ENCODE measurements around the gene KSR1.

The KSR1 gene

DNA sequence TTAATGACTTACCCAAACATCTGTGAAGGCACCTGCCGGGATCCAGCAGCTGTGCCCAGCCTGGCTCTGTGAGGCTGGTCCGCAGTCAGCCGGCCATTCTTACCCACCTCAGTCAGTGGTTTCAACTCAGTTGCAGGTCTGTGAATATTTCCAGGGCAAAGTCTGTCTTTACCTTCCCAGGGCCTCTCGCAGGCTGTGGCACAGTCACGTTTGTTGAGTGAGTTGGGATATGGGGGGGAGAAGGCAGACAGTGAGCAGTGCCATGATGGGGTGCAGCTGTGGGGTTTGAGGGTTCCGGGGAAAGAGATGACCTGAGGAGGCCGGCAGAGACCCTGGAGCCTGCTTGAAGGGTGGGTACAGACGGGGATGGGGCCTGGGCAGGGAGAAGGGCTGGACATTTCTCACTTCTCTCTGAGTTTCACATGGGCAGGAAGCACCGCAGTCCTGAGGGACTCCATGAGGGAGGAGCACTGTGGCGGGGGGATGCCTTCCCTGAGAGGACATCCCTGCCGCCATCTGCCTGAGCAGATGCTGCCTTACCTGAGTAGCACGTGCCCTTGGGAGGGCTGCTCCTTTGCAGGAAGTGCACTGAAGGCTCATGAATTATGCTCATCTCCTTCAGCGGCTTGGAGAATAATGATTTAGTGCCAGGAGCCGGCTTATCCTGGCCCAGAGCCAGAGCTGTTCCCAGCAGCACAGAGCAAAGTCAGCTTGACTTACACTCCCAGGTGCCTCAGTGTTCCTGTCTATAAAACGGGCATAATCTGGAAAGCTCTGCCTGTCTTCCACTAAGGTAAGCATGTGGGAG is 48.1 kb downstream of the KSR1 start:
- no peak overlapping the region for H3K4me3 ChIP-seq (ENCODE audit: low read depth, low read length)
- TF ChIP-seq, protein P1, sequence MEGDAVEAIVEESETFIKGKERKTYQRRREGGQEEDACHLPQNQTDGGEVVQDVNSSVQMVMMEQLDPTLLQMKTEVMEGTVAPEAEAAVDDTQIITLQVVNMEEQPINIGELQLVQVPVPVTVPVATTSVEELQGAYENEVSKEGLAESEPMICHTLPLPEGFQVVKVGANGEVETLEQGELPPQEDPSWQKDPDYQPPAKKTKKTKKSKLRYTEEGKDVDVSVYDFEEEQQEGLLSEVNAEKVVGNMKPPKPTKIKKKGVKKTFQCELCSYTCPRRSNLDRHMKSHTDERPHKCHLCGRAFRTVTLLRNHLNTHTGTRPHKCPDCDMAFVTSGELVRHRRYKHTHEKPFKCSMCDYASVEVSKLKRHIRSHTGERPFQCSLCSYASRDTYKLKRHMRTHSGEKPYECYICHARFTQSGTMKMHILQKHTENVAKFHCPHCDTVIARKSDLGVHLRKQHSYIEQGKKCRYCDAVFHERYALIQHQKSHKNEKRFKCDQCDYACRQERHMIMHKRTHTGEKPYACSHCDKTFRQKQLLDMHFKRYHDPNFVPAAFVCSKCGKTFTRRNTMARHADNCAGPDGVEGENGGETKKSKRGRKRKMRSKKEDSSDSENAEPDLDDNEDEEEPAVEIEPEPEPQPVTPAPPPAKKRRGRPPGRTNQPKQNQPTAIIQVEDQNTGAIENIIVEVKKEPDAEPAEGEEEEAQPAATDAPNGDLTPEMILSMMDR (IDR thresholded peaks at IDR 0.05; ENCODE audit: borderline replicate concordance, insufficient read depth, low read depth, low read length) = no peak

DNA sequence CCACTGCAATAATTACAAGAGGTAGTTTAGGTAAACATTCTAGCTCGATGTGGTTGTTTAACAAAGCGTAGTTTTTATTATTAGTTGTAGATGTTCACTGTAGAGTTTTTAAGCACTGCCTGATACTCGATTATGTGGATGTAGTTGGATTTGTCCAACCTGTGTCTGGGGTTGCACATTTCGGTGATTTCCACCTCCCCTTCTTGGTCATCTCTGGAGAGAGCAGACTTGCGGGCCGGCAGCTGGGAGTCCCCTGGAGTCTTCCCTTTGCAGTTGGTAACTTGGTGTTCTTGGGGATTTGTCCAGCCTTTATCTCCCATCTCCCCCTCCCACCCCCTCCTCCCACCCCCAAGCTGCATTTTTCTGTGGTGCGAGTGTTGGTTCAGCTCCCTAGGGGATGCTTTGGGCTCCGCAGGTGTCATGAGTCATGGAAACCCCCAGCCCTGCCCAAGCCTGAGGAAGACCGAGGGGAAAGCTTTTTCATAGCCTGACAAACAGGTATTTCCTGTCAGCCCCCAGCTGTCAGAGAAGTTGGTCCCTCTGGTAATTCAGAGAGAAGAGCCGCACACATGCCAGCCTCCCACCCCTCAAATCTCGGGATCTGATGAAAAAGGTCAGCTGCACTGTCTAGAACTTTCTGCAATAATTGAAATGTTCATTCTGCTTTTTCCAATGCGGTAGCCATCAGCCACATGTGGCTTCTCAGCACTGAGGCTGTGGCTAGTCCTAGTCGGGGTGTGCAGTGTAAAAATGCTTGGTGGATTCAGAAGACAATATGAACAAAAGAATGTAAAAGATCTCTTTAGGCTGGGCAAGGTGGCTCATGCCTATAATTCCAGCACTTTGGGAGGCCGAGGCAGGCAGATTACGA is 50.3 kb downstream of the KSR1 start:
- TF ChIP-seq, protein P1 (IDR thresholded peaks at IDR 0.05; ENCODE audit: borderline replicate concordance, insufficient read depth, low read depth, low read length) = no peak
- H3K4me3 ChIP-seq (ENCODE audit: low read depth, low read length) = no peak overlapping the region

DNA sequence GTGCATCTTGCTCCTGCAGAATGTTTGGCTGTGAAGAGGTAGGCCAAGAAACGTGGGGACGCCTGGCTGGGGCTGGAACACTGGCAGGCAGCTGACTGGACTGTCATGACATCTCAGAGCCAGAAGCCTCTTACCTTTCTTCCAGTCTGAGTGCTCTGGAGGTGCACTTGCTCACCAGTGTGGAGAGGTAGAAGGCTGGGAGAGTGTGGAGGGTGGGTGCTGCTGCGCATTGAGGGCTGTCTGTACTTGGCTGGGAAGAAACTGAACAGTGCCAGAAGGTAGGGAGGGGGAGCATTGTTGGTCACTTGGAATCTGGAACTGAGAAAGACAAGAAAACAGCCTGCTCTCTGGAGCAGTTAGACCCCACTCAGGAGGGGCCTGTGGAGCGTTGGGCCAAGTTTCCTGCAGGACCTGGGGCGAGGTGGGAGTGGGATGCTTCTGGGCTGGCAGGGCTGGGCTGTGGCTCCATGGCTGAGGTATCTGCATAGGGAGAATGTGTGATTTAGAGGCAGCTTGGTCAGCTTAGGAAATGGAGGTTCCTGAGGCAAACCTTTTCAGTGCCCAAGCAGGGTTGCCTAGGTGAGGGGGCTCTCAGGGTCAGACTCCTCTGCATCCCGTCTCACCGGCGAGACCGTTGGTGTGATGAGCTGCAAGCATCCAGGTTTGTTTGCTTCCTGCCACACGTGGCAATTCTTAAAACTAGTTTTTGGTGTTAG is 55.1 kb downstream of the KSR1 start:
- no peak overlapping the region for H3K4me3 ChIP-seq (ENCODE audit: low read depth, low read length)
- TF ChIP-seq, protein P1 (IDR thresholded peaks at IDR 0.05; ENCODE audit: borderline replicate concordance, insufficient read depth, low read depth, low read length) = no peak

DNA sequence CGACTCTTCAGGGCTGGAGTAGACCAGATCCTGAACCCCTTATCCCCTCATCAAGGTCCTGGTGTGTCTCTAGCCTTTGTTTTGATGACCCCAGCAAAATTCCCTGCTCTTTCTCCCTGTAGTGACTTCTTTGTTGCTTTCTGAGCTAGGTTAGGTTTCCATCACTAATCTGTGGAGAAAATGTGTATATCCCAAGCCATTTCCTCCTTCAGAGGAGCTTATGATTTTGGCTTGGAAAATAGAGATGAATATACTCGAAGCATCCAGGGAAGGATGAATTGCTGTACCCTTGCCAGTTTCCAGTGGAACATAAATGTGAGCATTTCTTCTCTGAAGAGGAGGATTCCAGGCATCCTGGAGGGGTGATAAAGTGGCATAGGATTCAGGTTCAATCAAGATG is 55.8 kb downstream of the KSR1 start:
- TF ChIP-seq, protein P1 (IDR thresholded peaks at IDR 0.05; ENCODE audit: borderline replicate concordance, insufficient read depth, low read depth, low read length) = no peak

DNA sequence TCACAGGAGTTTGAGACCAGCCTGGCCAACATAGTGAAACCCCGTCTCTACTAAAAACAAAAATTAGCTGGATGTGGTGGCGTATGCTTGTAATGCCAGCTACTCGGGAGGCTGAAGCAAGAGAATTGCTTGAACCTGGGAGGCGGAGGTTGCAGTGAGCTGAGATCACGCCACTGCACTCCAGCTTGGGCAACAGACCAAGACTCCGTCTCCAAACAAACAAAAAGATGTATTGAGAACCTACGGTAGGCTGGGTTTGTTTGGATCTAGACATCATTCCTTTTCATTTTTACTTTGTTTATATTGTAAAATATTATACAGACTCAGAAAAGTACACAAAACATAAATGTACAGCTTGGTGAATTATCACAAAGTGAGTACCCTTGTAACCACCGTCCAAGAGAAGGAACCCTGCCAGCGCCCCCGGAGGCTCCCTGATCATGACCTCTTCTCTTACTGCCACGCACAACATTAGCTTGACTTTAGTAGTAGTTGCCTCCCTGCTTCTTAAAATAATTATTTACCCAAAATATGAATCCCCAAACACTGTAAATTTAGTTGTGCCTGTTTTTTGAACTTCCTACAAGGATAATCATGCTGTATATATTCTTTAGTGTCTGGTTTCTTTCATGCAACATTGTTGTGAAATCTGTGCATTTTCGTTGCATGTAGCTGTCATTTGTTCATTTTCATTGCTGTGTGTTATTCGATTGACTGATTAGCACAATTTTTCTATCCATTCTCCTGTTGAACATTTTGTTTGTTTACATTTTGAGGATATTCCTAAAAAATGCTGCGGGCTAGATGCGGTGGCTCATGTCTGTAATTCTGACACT is 56.5 kb downstream of the KSR1 start:
- TF ChIP-seq, protein P1 (IDR thresholded peaks at IDR 0.05; ENCODE audit: borderline replicate concordance, insufficient read depth, low read depth, low read length) = no peak

More for the DNA sequence above, 55.8 kb downstream of the KSR1 start:
- H3K4me3 ChIP-seq (ENCODE audit: low read depth, low read length) = no peak overlapping the region

DNA sequence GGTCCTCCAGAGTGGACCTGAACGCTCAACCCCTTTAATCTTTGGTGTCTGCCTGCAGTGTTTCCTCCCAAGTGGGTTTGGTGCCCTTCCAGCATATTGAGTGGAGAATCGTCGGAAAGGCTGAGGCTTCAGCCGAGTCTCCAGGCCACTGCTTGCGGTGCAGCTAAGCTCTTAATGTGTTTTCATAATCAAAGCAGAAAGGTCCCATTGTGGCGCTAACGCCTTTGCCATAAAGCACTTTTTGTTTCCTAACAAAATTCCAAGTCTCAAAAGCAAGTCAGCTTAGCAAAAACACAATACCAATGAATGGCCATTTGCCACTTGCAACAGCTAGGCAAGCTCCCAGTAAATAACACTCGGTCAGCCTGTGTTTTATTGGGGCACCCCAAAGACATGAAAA is 57.6 kb downstream of the KSR1 start:
- TF ChIP-seq, protein P1 (IDR thresholded peaks at IDR 0.05; ENCODE audit: borderline replicate concordance, insufficient read depth, low read depth, low read length) = no peak

More for the DNA sequence above, 56.5 kb downstream of the KSR1 start:
- no peak overlapping the region for H3K4me3 ChIP-seq (ENCODE audit: low read depth, low read length)

More for the DNA sequence above, 57.6 kb downstream of the KSR1 start:
- no peak overlapping the region for H3K4me3 ChIP-seq (ENCODE audit: low read depth, low read length)

Data from GM12875 (cell line).